Superior temporal gyrus (tissue), 1 donor: ENCODE data around the gene TEX10.

Source experiments
- DNase-seq: peaks from one replicate; pipeline ENCODE4 v3.0.0-alpha.2; 2016; ENCODE audit errors: extremely low spot score

TEX10 gene

DNA sequence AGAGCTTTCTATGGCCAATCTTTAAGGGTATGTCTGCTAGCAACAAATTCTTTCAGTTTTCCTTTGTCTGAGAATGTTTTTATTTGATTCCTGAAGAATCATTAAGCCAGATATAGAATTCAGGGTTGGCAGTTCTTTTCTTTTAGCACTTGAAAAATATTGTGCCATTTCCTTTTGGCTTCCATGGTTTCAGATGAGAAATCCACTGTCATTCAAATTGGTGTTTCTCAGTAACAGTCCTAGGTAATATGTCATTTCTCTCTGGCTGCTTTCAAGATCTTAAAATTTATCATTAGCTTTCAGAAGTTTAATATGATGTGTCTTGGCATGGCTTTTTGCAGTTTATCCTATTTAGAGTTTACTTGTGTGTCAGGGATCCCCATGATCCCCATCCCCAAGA is 67.7 kb downstream of the TEX10 start:
- DNase-seq: no peak

DNA sequence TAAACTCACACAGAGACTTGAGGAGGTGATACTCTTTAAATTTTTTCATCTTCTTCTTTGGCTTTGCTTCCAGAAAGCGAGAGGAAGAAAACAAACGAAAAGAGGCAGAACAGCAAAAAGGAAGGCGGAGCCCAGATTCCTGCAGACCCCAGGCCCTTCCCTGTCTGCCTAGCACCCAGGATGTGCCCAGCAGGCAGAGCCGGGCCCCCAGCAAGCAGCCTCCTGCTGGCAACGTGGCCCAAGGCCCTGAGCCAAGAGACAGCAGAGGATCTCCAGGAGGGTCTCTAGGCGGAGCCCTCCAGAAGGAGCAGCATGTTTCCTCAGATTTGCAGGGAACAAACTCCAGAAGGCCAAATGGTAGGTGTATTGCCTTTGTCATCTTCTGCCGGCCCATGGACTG is 68.5 kb downstream of the TEX10 start:
- no peak for DNase-seq

DNA sequence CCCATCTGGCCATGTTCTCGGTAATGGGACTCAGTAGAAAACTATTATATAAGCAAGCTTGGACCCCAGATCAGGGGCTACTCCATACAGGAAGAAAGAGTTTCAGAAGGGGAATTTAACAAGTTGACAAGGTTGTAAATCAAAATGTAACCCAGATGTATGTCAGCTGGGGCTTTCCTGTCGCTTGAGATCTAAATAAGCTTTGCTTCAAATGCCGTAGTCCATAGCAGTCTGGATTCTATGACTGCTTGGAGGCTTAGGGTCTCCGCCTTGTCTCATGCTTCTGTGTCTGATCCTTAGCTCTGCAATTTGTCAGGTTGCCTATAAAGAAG is 70.4 kb downstream of the TEX10 start:
- DNase-seq: no peak

DNA sequence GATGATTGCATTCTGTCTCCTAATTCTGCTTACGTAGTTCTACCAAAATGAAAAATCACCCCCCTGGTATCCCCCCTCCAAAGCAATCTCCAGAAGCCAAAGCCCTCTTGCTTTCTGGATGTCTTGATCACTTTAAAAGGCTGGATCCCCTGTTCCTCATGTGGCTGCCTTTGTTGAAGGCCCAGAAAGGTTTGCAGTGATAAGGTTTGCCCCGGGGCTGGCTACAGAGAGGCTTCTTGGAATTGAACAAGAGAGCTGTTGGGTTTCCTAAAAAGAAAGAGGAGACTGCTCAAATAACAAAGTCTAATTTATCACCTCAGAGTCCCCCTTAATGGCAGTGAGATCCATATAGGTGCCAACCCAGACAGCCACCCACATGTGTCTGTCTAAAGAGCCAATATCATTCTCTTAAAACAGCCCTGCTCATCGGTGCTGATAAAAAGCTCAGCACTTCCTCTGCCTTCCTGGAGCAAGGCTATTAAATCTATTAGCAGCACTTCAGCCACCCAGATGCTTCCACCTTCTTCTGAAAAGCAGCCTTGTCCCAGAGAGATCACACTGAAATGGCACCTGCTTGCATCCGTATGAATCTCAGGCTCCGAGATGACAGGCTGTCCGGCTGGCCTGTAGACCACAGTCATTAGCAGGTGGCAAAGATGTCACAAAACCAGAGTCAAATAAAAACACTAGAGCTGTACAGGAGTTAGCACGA is 70.9 kb downstream of the TEX10 start:
- no peak for DNase-seq

DNA sequence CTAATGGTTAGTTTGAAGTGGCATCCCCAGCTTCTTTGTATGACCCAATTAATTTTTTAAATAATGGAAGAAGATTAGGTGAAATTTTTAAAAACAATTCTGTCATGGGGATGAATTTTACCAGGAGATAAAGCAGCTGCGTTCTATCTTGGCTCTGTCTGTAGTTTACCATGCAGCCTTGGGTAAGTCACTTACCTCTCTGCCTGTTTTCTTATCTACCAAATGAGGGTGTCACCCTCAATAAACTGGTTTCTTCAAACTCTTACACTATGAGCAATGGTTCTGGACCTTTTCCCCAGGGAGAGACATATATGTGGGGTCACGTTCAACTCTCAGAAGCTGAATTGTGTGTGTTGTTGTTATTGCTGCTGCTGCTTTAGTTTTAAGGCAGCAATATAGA is 71.7 kb downstream of the TEX10 start:
- DNase-seq: no peak

DNA sequence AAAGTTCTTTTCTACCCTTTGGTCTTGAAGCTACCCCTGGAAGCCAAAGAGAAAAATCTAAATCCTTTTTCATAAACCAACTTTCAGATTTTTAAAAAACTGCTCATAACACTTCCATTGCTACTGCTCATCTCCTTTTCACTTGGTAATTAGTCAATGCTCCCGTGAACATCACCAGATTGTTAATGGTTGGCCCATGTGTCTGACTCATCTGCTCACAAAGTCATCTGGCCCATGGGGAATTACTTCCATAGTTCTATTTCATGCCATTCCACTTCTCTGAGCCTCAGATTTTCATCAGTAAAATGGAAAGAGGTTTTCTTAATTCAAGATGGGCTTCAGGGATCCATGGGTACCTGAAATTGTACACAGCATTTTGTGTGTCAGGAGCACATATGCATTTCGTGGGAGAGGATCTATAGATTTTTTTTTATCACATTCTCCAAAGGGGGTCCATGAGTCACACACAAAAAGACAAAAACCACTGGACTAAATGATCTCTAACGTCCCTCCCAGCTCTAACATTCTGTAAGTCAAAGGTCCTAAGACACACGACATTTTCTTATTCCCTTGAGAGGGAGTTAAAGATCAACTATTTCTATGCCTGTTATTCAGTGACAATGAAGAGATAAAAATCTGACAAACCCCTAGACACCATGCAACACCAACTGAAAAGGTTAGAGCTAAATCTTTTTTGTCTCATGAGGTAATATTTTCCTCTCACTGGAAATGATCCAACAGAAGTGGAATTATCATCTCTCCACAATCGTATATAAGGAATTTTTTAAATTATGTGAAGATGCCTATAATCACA is 75.4 kb downstream of the TEX10 start:
- DNase-seq: no peak

DNA sequence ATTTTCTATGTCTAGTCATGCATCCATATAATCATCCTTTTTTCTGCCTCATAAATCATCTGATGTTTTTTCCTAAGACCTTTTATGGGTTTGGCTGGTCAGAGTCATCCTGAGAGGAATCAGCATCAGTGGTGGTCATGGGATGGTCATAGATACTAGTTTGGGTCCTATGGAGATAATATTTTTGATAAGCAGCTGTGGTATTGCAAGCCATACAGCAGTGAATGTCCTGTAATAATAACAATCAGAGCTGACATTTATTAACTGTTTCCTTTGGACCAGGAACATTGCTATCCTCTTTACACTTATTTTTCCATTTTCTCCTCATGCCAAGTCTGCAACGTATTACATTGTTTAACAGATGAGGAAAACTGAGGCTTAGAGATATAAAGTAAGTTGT is 83.1 kb downstream of the TEX10 start:
- DNase-seq: no peak

DNA sequence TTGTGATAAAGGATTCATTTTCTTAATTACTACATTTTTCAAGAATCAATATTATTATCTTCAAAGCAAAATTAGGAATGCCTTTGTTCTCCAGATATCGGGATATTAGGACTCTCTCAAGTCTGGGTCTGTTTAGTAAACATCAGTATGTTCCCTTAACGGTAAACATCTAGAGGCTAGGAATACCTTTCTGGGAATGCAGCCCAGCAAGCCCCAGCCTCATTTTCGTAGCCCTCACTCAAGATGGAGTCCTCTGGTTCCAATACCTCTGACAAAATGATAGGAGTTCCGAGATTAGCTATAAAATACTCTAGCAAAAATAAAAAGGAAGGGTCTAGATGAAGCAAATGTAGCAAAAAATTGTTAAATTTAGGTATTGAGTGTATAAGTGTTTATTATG is 84.5 kb downstream of the TEX10 start:
- DNase-seq: no peak

DNA sequence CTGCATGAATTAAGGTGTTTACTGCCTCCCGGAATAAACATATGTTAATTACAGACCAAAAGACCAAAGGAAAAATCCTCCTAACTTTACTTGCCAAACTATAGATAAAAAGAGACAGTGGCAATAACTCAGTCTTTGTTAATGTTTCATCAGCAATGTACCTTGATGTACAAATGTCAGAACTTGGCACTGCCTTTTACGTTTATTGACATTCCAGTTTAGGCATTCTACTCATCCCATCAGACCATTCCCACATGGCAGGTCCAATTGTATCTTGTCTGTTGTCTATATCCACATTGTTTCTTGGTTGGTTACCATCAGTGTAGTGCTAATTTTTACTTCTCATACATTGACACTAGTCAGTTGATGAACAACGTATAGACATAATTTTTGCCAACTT is 85.5 kb downstream of the TEX10 start:
- DNase-seq: no peak
